D721Med (cell line): ENCODE results near the gene ST6GALNAC3.

Source experiments
- DNase-seq: peaks from one replicate; pipeline ENCODE4 v3.0.0; 2011; ENCODE audit warnings: low spot score; ENCODE audit not compliant: insufficient read length
- FAIRE-seq: peaks from 2 replicates; lab custom pipeline; 2011; peaks lifted over from hg19 to GRCh38; lab: Jason Lieb, UNC
- TF ChIP-seq, protein P1 (sequence below): IDR thresholded peaks from 2 replicates; pipeline ENCODE4 v1.5.1; 2012; ENCODE audit warnings: mild to moderate bottlenecking, control low read depth; ENCODE audit not compliant: insufficient read depth; ENCODE audit errors: missing control alignments

Gene ST6GALNAC3

DNA sequence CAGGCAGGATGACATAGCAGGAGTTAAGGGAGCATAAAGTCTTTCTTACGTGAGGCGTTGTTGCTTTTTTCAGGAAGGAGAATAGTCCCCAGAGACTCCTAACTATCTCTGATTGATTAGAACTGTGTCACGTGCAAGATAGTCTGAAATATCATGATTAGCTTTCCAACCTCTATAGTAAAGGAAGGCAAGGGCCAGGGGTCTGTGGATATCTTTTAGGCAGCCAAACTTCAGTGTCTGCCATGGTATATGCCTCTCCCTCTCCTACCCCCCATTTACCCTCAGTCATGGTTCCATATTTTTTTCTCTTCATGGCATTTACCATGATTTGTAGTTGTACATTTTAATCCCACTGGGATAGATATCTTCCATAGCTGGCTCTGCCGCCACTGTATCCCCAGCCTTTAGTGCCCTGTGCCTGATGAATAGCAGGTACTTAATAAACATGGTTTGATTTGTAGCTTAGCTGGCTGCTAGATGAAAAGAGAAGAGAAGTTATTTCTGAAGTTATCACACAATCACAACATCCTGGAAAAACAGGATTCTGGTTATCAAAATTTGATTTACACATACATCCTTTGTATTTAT, 474.1 kb downstream of the ST6GALNAC3 start:
- no peak for DNase-seq
- TF ChIP-seq, protein P1, sequence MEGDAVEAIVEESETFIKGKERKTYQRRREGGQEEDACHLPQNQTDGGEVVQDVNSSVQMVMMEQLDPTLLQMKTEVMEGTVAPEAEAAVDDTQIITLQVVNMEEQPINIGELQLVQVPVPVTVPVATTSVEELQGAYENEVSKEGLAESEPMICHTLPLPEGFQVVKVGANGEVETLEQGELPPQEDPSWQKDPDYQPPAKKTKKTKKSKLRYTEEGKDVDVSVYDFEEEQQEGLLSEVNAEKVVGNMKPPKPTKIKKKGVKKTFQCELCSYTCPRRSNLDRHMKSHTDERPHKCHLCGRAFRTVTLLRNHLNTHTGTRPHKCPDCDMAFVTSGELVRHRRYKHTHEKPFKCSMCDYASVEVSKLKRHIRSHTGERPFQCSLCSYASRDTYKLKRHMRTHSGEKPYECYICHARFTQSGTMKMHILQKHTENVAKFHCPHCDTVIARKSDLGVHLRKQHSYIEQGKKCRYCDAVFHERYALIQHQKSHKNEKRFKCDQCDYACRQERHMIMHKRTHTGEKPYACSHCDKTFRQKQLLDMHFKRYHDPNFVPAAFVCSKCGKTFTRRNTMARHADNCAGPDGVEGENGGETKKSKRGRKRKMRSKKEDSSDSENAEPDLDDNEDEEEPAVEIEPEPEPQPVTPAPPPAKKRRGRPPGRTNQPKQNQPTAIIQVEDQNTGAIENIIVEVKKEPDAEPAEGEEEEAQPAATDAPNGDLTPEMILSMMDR = no peak
- no peak for FAIRE-seq

DNA sequence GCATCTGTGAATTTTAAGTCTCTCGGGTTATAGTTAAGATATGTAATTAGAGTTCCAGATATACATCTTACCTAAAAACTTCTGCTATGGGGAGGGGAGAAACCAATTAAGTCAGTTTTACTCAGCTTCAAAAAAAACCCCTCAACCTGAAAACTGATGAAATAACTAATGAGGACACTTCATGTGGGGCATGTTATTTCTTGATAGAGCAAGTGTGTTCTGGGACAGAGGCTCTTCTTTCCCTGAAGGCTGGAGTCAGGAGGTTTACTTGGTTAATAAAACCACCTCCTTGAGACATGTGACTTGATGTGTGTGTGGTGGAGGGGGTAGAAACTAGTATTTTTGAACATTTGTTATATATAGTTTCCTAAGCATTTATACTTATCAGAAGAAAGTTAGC, 479.7 kb downstream of the ST6GALNAC3 start:
- no peak for FAIRE-seq
- no peak for DNase-seq
- TF ChIP-seq, protein P1 = no peak

DNA sequence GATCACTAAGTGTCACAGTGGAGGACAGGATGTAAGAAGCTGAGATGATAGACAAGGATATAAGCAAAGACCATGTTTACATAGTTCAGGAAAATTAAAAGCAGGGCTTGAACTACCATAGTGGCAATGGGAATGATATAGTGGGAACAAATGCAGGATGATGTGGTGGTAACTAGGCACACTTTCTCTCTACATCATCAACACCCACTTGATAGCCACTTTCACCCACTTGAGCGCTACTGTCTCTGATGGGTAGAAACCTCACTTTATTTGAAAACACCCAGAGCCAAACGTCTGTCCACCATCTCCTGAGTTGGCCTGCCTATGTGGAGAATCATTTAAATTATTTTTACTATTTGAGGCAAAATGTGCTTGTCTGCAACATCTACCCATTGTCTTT, 487.7 kb downstream of the ST6GALNAC3 start:
- FAIRE-seq = no peak
- TF ChIP-seq, protein P1 = no peak
- DNase-seq = no peak

DNA sequence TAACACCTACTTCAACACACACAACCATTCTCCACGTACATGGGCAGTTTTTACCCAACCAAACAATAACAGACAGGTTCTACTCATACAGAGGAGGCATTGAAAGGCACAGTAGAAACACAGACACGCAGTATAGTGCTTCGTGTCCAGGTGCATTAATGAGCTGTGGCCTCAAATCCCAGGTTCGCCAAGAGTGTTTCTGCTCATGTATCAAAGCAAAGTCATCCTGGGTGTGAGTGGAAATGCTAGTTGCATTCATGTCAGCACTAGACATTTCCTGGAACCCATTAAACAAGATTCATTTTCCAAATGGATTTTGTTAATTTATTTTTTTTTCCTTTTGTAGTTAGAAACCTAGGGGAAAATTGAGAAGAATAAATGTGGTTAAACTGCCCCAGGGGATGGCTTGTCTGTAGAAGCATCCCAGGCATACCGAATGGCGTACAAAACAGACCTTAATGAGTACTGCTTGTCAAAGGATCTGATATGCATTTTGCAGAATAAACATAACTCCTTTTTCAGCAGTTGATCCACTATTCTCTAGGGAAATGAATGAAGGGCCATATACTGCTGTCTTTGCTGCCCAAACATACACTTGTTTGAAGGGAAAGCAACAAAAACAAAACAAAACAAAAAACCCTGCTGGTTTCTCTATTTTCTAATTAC, 494.2 kb downstream of the ST6GALNAC3 start:
- FAIRE-seq (no peak), DNase-seq (no peak)
- TF ChIP-seq, protein P1 = no peak

DNA sequence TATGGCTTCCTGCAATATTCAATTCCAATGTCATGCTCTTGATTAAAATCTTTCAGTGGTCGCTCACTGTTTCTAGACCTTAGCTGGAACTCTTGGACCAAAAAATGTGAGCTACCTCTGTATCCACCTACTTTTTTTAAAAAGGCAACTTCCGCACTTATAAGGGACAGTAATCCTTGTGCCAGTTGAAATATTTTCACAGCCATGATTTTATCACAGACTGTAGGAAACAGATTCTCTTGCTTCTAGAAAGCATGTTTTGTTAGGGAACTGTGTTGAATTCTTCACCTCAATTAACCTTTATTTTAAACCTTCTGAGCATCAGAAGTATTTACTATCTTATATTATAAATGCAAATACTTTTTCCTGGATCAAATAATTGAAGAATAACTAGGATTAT, 496.7 kb downstream of the ST6GALNAC3 start:
- no peak for DNase-seq
- no peak for FAIRE-seq
- TF ChIP-seq, protein P1 = no peak

DNA sequence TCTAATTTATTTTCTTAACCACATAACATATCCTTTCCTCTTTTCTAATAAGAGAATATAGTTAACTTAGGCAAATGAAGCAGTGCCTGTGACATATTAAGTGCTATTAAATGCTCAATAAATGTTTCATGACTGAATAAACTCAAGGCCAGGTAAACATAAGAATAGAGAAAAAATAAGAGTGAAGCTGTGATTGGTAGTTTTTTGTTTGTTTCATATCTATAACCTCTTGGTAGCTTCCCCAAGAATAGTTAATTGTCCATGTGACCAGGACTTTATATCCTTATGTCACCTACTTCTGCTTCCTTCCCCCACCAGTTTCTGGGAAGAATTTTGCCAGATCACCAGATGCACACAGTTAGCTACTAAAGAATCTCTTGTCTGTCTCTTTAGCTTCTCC, 497.7 kb downstream of the ST6GALNAC3 start:
- no peak for FAIRE-seq
- TF ChIP-seq, protein P1 = no peak
- DNase-seq = no peak

DNA sequence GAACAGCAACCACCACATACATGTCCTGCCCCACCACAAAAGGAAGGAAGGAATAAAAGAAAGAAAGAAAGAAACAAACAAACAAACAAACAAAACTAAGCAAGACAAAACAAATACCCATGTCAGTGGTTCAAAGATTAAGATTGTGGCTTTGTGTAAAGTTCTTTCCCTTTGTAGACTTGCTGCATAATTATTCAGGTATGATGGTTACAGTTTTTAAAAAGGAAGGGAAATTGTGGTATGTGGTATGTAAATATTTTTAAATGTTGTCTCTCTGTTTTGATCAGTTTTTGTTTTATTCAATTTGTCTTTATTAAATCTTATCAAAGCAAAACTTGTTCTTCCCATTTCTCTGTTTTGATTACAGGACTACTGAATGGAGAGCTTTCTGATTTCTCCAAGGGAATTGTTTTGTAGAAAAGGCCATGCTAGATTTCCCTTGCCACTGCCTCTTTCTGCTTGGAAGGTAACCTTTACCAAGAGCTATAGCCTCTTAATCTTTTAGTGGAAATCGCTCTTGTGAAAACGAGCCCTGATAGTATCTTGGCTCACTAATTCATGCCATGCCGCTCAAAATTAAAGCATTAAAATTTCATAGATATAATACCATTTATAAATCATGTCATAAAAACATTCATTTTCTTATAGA, 502.5 kb downstream of the ST6GALNAC3 start:
- TF ChIP-seq, protein P1 = no peak
- FAIRE-seq (no peak), DNase-seq (no peak)
